Brain microvascular endothelial cell (primary cell): ENCODE measurements around the gene SRI.
"Not testable (repeated sequence)": the region's sequence is repeated elsewhere in the genome, so short reads cannot be mapped to it uniquely, and the experiment has no call there.

Experiments
- DNase-seq: peaks from one replicate; pipeline ENCODE4 v3.0.0-alpha.2; 2020
- H3K27ac ChIP-seq: fragments of 250-450 bp; sonication (Bioruptor Pico); 2 replicates; pipeline ENCODE4 v1.5.1; 2020; ENCODE audit warnings: mild to moderate bottlenecking, moderate library complexity
- H3K27me3 ChIP-seq: fragments of 250-450 bp; sonication (Bioruptor Pico); replicated peaks from 2 replicates; pipeline ENCODE4 v1.5.1; 2020; ENCODE audit warnings: mild to moderate bottlenecking
- H3K36me3 ChIP-seq: fragments of 250-450 bp; sonication (Bioruptor Pico); replicated peaks from 2 replicates; pipeline ENCODE4 v1.5.1; 2020; ENCODE audit warnings: mild to moderate bottlenecking
- H3K4me3 ChIP-seq: 2 replicates; pipeline ENCODE4 v1.5.1; 2011; ENCODE audit warnings: low read depth, mild to moderate bottlenecking, control low read depth, low read length, moderate library complexity
- in situ Hi-C: cut with HindIII; loops from 2 replicates; pipeline ENCODE4 v1.10.0; 2017; ENCODE audit warnings: low sequenced_read_pairs, low pct_ligation_motif_present
- TF ChIP-seq, protein P1 (sequence below): IDR thresholded peaks from 2 replicates; pipeline ENCODE4 v1.5.1; 2011; ENCODE audit warnings: low read depth, mild to moderate bottlenecking, moderate library complexity, low read length, control low read depth, inconsistent platforms; ENCODE audit errors: missing control alignments

SRI gene

DNA sequence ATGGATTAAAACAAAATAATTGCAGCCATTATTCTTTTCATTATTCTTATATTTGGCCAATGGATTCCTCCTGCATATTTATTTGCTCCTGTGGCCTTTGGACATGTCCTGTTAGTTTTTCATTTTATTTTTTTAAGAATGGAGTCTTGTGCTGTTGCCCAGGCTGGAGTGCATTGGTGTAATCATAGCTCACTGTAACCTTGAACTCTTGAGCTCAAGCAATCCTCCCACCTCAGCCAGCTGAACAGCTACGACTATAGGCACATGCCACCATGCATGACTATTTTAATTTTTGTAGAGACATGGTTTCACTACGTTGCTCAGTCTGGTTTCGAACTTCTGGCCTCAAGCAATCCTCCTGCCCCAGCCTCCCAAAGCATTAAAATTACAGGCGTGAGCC is 42.7 kb upstream of the SRI start:
- Histone ChIP-seq H3K27me3 (no peaks in the 10 kb centered on the region), H3K27ac (no peak overlapping the region), H3K36me3 (no peaks in the 10 kb centered on the region), H3K4me3 (no peak overlapping the region)
- in situ Hi-C loops: no loop called here
- DNase-seq: no peak
- TF ChIP-seq, protein P1, sequence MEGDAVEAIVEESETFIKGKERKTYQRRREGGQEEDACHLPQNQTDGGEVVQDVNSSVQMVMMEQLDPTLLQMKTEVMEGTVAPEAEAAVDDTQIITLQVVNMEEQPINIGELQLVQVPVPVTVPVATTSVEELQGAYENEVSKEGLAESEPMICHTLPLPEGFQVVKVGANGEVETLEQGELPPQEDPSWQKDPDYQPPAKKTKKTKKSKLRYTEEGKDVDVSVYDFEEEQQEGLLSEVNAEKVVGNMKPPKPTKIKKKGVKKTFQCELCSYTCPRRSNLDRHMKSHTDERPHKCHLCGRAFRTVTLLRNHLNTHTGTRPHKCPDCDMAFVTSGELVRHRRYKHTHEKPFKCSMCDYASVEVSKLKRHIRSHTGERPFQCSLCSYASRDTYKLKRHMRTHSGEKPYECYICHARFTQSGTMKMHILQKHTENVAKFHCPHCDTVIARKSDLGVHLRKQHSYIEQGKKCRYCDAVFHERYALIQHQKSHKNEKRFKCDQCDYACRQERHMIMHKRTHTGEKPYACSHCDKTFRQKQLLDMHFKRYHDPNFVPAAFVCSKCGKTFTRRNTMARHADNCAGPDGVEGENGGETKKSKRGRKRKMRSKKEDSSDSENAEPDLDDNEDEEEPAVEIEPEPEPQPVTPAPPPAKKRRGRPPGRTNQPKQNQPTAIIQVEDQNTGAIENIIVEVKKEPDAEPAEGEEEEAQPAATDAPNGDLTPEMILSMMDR: no peak

DNA sequence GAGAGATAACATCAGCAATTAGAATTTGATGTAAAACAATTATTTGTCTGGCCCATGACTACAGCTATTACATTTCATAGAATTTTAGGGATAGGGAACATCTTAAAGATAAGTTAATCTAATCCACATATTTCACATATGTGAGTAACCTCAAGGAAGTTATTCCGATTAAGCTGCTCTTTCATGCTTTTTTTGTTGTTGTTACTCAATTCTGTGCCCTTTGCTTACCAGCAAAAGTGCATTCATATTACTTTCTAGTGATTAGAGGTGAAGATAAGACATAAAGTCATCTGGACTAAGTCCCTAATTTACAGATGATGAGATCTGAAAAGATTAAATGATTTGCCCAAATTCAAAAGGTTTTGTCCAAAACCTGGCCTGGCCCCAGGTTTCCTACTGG is 40.9 kb upstream of the SRI start:
- in situ Hi-C loops: no loop called here
- Histone ChIP-seq H3K36me3 (no peaks in the 10 kb centered on the region), H3K27me3 (no peaks in the 10 kb centered on the region), H3K27ac (no peak overlapping the region), H3K4me3 (no peak overlapping the region)
- DNase-seq: no peak
- TF ChIP-seq, protein P1: no peak

DNA sequence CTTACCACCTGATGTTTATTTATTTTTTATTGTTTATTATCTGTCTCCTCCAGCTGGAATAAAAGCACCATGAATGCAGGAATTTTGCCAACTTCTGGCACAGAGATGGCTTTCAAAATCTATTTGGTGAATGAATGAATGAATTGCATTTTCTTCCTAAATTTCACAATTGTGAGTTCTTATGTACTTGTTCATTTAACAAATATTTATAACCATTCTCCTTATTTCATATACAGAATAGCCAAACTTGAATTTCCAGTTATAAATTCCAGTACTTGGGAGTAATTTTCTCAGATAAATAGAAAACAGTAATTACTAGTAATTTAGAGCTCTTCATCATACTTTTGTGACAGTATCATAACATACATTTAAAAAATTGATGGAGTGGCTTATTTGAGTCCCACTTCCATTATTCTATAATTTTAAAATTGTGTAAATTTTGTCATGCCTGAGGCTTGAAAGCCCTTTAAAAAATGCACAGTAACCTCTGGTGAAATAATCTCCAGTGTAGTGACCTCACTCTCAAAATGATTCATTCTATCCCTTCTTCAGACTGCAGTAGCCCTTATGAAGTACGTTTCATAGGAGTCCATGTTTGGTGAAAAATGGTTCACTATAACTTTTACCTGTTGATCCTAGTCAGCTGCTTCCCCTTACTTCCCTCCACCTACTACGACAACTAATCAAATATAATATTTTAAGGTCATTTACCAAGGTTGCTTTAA is 40.0 kb upstream of the SRI start:
- Histone ChIP-seq H3K4me3 (no peak overlapping the region), H3K27me3 (no peaks in the 10 kb centered on the region), H3K36me3 (no peaks in the 10 kb centered on the region), H3K27ac (no peak overlapping the region)
- TF ChIP-seq, protein P1: no peak
- in situ Hi-C loops: no loop called here
- no peak for DNase-seq

DNA sequence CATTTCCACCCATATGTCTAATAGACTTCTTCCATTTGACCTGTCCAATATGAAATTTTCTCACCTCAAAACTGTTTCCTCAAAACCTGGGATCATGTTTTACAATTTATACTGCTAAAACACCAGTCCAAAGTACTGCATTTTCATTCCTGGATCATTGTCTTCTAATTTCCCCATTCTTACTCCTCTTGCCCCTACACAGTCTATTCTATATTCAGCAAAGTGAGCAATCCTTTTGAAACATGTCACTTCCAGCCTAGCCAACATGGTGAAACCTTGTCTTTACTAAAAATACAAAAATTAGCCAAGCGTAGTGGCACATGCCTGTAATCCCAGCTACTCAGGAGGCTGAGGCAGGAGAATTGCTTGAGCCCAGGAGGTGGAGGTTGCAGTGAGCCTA is 38.5 kb upstream of the SRI start:
- H3K4me3 ChIP-seq, in situ Hi-C loops, H3K27me3 ChIP-seq, H3K27ac ChIP-seq, DNase-seq, H3K36me3 ChIP-seq: not testable (repeated sequence)

DNA sequence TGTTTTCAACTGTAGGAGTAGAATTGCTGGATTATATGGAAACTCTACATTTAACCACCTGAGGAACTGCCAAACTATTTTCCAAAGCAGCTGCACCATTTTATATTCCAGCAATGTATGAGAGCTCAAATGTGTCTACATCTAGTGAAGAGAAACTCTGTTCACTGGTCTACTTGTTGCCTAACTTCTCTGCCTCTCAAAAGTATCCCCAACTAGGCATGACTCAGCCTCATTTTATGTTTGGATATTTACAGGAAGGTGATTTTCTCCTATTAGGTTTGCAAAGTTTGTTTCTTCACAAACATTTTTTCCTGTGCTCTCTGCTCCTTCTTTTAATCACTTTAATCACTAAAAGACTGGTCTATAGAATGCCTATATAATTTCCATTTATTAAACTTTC is 37.1 kb upstream of the SRI start:
- Histone ChIP-seq H3K27ac (no peak overlapping the region), H3K27me3 (no peaks in the 10 kb centered on the region), H3K4me3 (no peak overlapping the region), H3K36me3 (no peaks in the 10 kb centered on the region)
- no peak for DNase-seq
- TF ChIP-seq, protein P1: no peak
- in situ Hi-C loops: no loop called here

DNA sequence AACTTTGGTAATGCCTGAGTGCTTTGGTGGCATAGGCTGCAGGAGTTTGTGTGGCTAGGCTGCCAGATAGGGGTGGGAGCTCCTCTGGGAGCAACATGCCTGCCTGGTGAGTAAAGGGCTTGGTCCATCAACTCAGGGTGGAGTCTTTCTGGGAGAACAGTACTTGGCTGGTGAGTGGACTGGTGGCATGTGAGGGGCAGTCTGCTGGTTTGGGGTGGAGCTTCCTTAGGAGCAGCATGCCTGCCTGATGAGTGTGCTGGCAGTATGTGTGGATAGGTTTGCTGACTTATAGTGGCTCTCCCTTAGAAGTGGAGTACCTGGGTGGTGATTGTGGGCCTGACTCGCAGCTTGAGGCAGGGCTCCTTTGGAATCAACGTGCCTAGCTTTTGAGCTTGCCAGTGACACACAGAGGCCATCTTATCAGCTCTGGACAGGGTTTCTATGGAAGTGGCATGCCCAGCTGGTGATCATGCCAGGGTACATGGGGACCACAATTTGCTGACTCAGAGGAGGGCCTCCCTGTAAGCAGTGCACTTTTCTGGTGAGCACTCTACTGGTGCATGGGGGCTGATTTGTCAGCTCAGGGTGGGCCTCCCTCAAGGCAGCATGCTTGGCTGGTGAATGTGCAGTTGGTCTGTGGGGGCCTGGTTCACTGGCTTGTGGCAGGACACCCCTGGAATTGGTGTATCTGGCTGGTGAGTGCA is 35.0 kb upstream of the SRI start:
- Histone ChIP-seq H3K4me3 (no peak overlapping the region), H3K36me3 (no peaks in the 10 kb centered on the region), H3K27me3 (no peaks in the 10 kb centered on the region), H3K27ac (no peak overlapping the region)
- TF ChIP-seq, protein P1: no peak
- in situ Hi-C loops: no loop called here
- DNase-seq: no peak
